ENCODE measurements around the gene TNFAIP8. TPM values are rescaled to one million over a fixed set of nuclear protein-coding genes. Genes with fewer than 3 reads are reported as not detected.
A peak's percentile ranks its signal among the peaks of the same experiment; 100 is the strongest.
"Not testable (repeated sequence)": the region's sequence is repeated elsewhere in the genome, so short reads cannot be mapped to it uniquely, and the experiment has no call there.

TNFAIP8 gene
- total and polyA plus RNA-seq, 11 donors: 3.6 to 30.8 (median 12.6) TPM

DNA sequence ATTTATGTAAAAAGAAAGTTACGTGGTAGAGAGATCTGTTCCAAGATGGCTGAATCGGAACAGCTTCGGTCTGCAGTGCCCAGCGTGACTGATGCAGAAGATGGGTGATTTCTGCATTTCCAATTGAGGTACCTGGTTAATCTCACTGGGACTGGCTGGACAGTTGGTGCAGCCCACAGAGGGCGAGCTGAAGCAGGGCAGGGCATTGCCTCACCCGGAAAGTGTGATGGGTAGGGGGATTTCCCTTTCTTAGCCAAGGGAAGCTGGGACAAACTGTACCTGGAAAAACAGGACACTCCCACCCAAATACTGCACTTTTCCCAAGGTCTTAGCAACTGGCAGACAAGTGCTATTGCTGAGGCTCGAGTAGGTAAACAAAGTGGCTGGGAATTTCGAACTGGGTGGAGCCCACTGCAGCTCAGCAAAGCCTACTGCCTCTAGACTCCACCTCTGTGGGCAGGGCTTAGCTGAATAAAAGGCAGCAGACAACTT, 83.4 kb downstream of the TNFAIP8 start:
- Histone ChIP-seq H3K9me3 (peaks cover 0 to 6% (median 0%) of the 10 kb centered on the region in 12 donors), H3K4me3 (peak overlapping the region in 1 of 12 donors; percentile 40), H3K4me1 (peaks cover 0 to 20% (median 0%) of the 10 kb centered on the region in 12 donors), H3K27ac (no peak overlapping the region), H3K36me3 (no peaks in the 10 kb centered on the region), H3K27me3 (peaks cover 0 to 6% (median 0%) of the 10 kb centered on the region in 9 donors)
- 77 to 88% (median 80%) methylated on average over 8 of the region's 8 CpGs for WGBS, 4 donors
- no peak for ATAC-seq
- intact Hi-C loops (cut with DNase I): no loop called here
- DNase-seq: no peak
- no peak for TF ChIP-seq POLR2A (IDR thresholded peaks at IDR 0.05)
- TF ChIP-seq, protein P1, sequence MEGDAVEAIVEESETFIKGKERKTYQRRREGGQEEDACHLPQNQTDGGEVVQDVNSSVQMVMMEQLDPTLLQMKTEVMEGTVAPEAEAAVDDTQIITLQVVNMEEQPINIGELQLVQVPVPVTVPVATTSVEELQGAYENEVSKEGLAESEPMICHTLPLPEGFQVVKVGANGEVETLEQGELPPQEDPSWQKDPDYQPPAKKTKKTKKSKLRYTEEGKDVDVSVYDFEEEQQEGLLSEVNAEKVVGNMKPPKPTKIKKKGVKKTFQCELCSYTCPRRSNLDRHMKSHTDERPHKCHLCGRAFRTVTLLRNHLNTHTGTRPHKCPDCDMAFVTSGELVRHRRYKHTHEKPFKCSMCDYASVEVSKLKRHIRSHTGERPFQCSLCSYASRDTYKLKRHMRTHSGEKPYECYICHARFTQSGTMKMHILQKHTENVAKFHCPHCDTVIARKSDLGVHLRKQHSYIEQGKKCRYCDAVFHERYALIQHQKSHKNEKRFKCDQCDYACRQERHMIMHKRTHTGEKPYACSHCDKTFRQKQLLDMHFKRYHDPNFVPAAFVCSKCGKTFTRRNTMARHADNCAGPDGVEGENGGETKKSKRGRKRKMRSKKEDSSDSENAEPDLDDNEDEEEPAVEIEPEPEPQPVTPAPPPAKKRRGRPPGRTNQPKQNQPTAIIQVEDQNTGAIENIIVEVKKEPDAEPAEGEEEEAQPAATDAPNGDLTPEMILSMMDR (IDR thresholded peaks at IDR 0.05): no peak

DNA sequence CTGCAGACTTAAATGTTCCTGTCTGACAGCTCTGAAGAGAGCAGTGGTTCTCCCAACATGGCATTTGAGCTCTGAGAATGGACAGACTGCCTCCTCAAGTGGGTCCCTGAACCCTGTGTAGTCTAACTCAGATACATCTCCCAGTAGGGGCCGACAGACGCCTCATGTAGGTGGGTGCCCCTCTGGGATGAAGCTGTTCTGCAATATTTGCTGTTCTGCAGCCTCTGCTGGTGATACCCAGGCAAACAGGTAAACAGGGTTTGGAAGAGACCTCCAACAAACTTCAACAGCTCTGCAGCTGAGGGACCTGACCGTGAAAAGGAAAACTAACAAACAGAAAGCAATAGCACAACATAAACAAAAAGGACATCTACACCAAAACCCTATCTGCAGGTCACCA, 83.8 kb downstream of the TNFAIP8 start:
- H3K27me3 ChIP-seq; DNase-seq; intact Hi-C loops (cut with DNase I); ATAC-seq; H3K36me3 ChIP-seq; H3K27ac ChIP-seq: not testable (repeated sequence)
- H3K4me1 ChIP-seq: peaks cover 0 to 20% (median 0%) of the 10 kb centered on the region in 12 donors
- peak overlapping the region in 1 of 12 donors; percentile 40 for H3K4me3 ChIP-seq
- H3K9me3 ChIP-seq: peaks cover 0 to 11% (median 0%) of the 10 kb centered on the region in 12 donors
- 47 to 86% (median 80%) methylated on average over 3 of the region's 3 CpGs for WGBS, 4 donors

DNA sequence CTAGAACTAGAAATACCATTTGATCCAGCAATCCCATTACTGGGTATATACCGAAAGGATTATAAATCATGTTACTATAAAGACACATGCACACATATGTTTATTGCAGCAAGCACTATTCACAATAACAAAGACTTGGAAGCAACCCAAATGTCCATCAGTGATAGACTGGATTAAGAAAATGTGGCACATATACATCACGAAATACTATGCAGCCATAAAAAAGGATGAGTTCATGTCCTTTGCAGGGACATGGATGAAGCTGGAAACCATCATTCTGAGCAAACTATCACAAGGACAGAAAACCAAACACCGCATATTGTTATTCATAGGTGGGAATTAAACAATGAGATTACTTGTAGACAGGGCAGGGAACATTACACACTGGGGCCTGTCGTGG, 88.8 kb downstream of the TNFAIP8 start:
- H3K27me3 ChIP-seq; H3K36me3 ChIP-seq; H3K27ac ChIP-seq; H3K4me1 ChIP-seq; DNase-seq; H3K4me3 ChIP-seq; intact Hi-C loops (cut with DNase I); ATAC-seq: not testable (repeated sequence)
- 88 to 92% (median 90%) methylated on average over 4 of the region's 4 CpGs for WGBS, 4 donors
- H3K9me3 ChIP-seq: peaks cover 0 to 14% (median under 1%) of the 10 kb centered on the region in 12 donors

DNA sequence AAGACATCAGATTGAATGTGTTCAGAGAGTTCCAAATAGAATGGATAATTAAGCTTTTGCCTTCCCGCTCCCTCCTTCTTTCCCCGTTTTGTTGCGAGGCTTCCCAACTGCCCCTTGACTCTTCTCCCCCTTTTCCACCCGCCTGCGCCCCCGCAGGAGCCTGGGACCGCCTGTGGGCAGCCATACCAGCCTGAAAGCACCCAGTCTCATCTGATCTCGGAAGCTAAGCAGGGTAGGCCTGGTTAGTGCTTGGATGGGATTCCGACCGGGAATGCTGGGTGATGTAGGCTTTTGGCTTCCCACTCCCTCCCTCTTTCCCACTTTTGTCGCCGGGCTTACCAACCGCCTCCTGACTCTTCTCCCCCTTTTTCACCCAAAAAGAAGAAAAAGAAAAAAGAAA, 89.7 kb downstream of the TNFAIP8 start:
- no peak overlapping the region for H3K27ac ChIP-seq
- H3K36me3 ChIP-seq: no peaks in the 10 kb centered on the region
- H3K4me3 ChIP-seq: no peak overlapping the region
- WGBS, 4 donors: 61 to 64% (median 62%) methylated on average over 13 of the region's 13 CpGs
- no peak for ATAC-seq
- intact Hi-C loops (cut with DNase I): no loop called here
- DNase-seq: no peak
- TF ChIP-seq POLR2A (IDR thresholded peaks at IDR 0.05): no peak
- TF ChIP-seq, protein P1 (IDR thresholded peaks at IDR 0.05): no peak
- H3K4me1 ChIP-seq: no peaks in the 10 kb centered on the region
- H3K27me3 ChIP-seq: no peaks in the 10 kb centered on the region
- peaks cover 0 to 21% (median 2%) of the 10 kb centered on the region in 12 donors for H3K9me3 ChIP-seq

Other genes starting within 250 kb of the TNFAIP8 start
- gene HSD17B4, start 96.5 kb downstream of the TNFAIP8 start, total RNA-seq: 100 to 1,000 TPM; 156 to 277 (median 230) TPM
- 100 to 1,000 TPM; 112 to 194 TPM for gene HSD17B4, start 96.5 kb downstream of the TNFAIP8 start, polyA plus RNA-seq

All from heart left ventricle (tissue), 16 donors.